HL-60 (cell line): ENCODE measurements around the gene PSMG3.

Experiments
- DNase-seq, 2 experiments: peaks; one replicate each; pipeline ENCODE4 v3.0.0-alpha.2; 2010 to 2020; ENCODE audit warnings: low read depth in 1 of 2, low spot score in 1 of 2
- H3K27ac ChIP-seq: fragments of 250-450 bp; sonication (Bioruptor Pico); replicated peaks from 2 replicates; pipeline ENCODE4 v1.5.1; 2020; ENCODE audit warnings: mild to moderate bottlenecking, moderate library complexity
- H3K27me3 ChIP-seq: fragments of 250-450 bp; sonication (Bioruptor Pico); 2 replicates; pipeline ENCODE4 v1.5.1; 2021; ENCODE audit warnings: mild to moderate bottlenecking, moderate library complexity; ENCODE audit not compliant: insufficient read depth, poor library complexity, severe bottlenecking
- H3K4me3 ChIP-seq: replicated peaks from 2 replicates; pipeline ENCODE4 v1.5.1; 2011; ENCODE audit warnings: mild to moderate bottlenecking, control low read depth, low read length; ENCODE audit not compliant: insufficient read depth
- GABPA ChIP-seq: IDR thresholded peaks from 2 replicates; pipeline ENCODE4 v1.6.1; 2012; ENCODE audit warnings: low read depth
- POLR2AphosphoS5 ChIP-seq: IDR thresholded peaks from 2 replicates; pipeline ENCODE4 v1.6.1; 2012; ENCODE audit warnings: low read depth
- SPI1 ChIP-seq: IDR thresholded peaks from 2 replicates; pipeline ENCODE4 v1.6.1; 2012; ENCODE audit warnings: low read depth, mild to moderate bottlenecking, borderline replicate concordance
- TF ChIP-seq, protein P1 (sequence below): IDR thresholded peaks from 2 replicates; pipeline ENCODE4 v1.6.1; 2012; ENCODE audit warnings: low read depth; ENCODE audit not compliant: insufficient replicate concordance
- TF ChIP-seq, protein P2 (sequence below): IDR thresholded peaks from one replicate; pipeline ENCODE4 v1.5.1; 2011; ENCODE audit warnings: low read length, control low read depth, inconsistent platforms; ENCODE audit not compliant: insufficient read depth

Gene PSMG3

DNA sequence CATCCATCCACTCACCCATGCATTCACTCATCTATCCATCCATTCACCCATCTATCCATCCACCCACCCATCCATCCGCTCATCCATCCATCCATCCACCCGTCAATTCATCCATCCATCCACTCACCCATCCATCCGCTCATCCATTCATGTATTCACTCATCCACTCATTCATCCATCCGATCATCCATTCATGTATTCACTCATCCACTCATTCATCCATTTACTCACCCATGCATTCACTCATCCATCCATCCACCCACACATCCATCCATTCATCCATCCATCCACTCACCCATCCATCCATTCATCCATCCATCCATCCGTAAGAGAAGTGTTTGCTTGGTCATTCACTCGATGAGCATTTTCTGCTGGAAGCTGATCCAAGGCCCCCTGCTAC is 8.7 kb upstream of the PSMG3 start:
- Histone ChIP-seq H3K4me3 (no peak overlapping the region), H3K27me3 (no peaks in the 10 kb centered on the region), H3K27ac (no peak overlapping the region)
- no peak for DNase-seq
- TF ChIP-seq, protein P1, sequence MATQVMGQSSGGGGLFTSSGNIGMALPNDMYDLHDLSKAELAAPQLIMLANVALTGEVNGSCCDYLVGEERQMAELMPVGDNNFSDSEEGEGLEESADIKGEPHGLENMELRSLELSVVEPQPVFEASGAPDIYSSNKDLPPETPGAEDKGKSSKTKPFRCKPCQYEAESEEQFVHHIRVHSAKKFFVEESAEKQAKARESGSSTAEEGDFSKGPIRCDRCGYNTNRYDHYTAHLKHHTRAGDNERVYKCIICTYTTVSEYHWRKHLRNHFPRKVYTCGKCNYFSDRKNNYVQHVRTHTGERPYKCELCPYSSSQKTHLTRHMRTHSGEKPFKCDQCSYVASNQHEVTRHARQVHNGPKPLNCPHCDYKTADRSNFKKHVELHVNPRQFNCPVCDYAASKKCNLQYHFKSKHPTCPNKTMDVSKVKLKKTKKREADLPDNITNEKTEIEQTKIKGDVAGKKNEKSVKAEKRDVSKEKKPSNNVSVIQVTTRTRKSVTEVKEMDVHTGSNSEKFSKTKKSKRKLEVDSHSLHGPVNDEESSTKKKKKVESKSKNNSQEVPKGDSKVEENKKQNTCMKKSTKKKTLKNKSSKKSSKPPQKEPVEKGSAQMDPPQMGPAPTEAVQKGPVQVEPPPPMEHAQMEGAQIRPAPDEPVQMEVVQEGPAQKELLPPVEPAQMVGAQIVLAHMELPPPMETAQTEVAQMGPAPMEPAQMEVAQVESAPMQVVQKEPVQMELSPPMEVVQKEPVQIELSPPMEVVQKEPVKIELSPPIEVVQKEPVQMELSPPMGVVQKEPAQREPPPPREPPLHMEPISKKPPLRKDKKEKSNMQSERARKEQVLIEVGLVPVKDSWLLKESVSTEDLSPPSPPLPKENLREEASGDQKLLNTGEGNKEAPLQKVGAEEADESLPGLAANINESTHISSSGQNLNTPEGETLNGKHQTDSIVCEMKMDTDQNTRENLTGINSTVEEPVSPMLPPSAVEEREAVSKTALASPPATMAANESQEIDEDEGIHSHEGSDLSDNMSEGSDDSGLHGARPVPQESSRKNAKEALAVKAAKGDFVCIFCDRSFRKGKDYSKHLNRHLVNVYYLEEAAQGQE: no peak
- TF ChIP-seq GABPA (no peak), SPI1 (no peak), POLR2AphosphoS5 (no peak)
- TF ChIP-seq, protein P2, sequence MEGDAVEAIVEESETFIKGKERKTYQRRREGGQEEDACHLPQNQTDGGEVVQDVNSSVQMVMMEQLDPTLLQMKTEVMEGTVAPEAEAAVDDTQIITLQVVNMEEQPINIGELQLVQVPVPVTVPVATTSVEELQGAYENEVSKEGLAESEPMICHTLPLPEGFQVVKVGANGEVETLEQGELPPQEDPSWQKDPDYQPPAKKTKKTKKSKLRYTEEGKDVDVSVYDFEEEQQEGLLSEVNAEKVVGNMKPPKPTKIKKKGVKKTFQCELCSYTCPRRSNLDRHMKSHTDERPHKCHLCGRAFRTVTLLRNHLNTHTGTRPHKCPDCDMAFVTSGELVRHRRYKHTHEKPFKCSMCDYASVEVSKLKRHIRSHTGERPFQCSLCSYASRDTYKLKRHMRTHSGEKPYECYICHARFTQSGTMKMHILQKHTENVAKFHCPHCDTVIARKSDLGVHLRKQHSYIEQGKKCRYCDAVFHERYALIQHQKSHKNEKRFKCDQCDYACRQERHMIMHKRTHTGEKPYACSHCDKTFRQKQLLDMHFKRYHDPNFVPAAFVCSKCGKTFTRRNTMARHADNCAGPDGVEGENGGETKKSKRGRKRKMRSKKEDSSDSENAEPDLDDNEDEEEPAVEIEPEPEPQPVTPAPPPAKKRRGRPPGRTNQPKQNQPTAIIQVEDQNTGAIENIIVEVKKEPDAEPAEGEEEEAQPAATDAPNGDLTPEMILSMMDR: no peak

DNA sequence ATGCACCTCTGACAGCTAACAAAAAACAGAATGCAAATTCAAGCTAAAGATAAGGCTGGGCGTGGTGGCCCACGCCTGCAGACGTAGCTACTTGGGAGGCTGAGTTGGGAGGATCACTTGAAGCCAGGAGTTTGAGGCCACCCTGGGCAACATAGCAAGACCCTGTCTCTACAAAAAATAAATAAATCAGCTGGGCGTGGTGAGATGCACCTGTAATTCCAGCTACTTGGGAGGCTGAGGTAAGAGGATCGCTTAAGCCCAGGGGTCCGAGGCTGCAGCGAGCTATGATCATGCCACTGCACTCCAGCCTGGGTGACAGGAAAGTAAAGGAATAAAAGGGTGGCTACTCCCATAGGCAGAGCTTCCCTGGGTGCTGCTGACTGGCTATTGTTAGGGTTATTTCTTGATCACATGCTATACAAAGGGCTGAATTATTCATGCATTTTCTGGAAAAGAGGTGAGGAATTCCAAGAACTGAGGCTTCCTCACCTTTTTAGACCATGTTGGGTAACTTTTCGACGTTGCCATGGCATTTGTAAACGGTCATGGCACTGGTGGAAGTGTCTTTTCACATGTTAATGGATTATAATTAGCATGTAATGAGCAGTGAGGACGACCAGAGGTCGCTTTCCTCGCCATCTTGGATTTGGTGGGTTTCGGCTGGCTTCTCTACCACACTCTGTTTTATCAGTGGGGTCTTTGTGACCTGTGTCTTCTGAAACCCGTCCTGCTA is 6.9 kb upstream of the PSMG3 start:
- Histone ChIP-seq H3K27me3 (no peaks in the 10 kb centered on the region), H3K4me3 (no peak overlapping the region), H3K27ac (no peak overlapping the region)
- TF ChIP-seq, protein P1: no peak
- no peak for TF ChIP-seq GABPA
- TF ChIP-seq POLR2AphosphoS5: no peak
- TF ChIP-seq, protein P2: no peak
- no peak for TF ChIP-seq SPI1
- DNase-seq: no peak

DNA sequence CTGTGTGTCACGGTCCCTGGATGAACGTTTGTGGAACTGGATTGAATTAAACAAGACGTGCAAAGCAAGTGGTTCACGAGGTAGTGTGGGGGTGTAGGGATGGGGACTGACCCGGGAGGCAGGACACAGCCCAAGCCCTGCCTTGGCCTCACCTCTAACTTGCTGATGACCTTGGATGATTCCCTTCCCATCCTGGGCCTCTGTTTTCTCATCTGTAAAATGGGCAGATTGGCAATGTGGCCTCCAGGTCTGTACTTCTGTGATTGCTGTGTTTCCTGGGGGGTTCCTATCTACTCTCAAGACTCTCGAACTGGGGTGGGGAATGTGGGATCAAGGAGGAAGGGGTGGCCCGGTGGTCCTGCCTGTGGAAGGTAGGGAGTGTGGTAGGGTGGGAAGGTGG is 6.0 kb upstream of the PSMG3 start:
- H3K4me3 ChIP-seq: no peak overlapping the region
- no peak for TF ChIP-seq POLR2AphosphoS5
- TF ChIP-seq, protein P2: no peak
- TF ChIP-seq SPI1: no peak
- TF ChIP-seq GABPA: no peak
- TF ChIP-seq, protein P1: no peak
- no peaks in the 10 kb centered on the region for H3K27me3 ChIP-seq
- no peak for DNase-seq
- H3K27ac ChIP-seq: no peak overlapping the region
